H1 (cell line): ENCODE data around the gene CACNA1C. TPM values are rescaled to one million over a fixed set of nuclear protein-coding genes. Genes with fewer than 3 reads are reported as not detected.

Experiments used
- CTCF ChIA-PET: fragments of 300-600 bp; sonication (Branson Sonifier 250); formaldehyde crosslinking; loops from one replicate; lab custom pipeline; 2021; ENCODE audit not compliant: partially characterized antibody; lab: Charles Lee
- POLR2A ChIA-PET: fragments of 300-600 bp; sonication (Branson Sonifier 250); formaldehyde crosslinking; loops from one replicate; lab custom pipeline; 2021; ENCODE audit warnings: inconsistent platforms; ENCODE audit not compliant: partially characterized antibody; lab: Charles Lee
- DNase-seq, 2 experiments: peaks; one replicate each; pipeline versions ENCODE4 v3.0.0 to v3.0.0-alpha.2; 2010 to 2022; ENCODE audit warnings: low spot score in 2 of 2, low read depth in 1 of 2, mixed read lengths in 1 of 2
- FAIRE-seq: peaks from 2 replicates; lab custom pipeline; 2011; peaks lifted over from hg19 to GRCh38; lab: Jason Lieb, UNC
- H2AFZ ChIP-seq: 2 replicates; pipeline ENCODE4 v1.8.1; 2012; ENCODE audit warnings: low read length, inconsistent platforms
- H2AK5ac ChIP-seq: 2 replicates; pipeline ENCODE4 v1.6.1; 2013; ENCODE audit warnings: low read depth, low read length
- H2BK120ac ChIP-seq: replicated peaks from 2 replicates; pipeline ENCODE3; 2013; ENCODE audit warnings: low read depth, low read length, inconsistent platforms
- H2BK12ac ChIP-seq: 2 replicates; pipeline ENCODE4 v1.6.1; 2013; ENCODE audit warnings: low read depth, low read length
- H2BK15ac ChIP-seq: 2 replicates; pipeline ENCODE4 v1.6.1; 2013; ENCODE audit warnings: low read length
- H2BK20ac ChIP-seq: 2 replicates; pipeline ENCODE4 v1.6.1; 2013; ENCODE audit warnings: low read length
- H2BK5ac ChIP-seq: 2 replicates; pipeline ENCODE4 v1.6.1; 2013; ENCODE audit warnings: low read depth, low read length
- H3K14ac ChIP-seq: 2 replicates; pipeline ENCODE4 v1.6.1; 2013; ENCODE audit warnings: inconsistent platforms; ENCODE audit not compliant: insufficient read length
- H3K18ac ChIP-seq: 2 replicates; pipeline ENCODE4 v1.6.1; 2013; ENCODE audit warnings: low read length; ENCODE audit errors: extremely low read depth
- H3K23ac ChIP-seq: 2 replicates; pipeline ENCODE4 v1.6.1; 2013; ENCODE audit warnings: inconsistent platforms; ENCODE audit not compliant: insufficient read length
- H3K23me2 ChIP-seq: 2 replicates; pipeline ENCODE4 v1.6.1; 2013; ENCODE audit warnings: low read depth, low read length
- H3K27ac ChIP-seq: 2 replicates; pipeline ENCODE4 v1.6.1; 2011; ENCODE audit warnings: low read depth, low read length, inconsistent platforms
- H3K27me3 ChIP-seq, 4 experiments: replicated peaks in 1 of 4; 1 replicate in 1 of 4; 2 replicates in 3 of 4; pipeline versions ENCODE4 v1.6.1 to v1.8.1; 2011 to 2013; ENCODE audit warnings: low read length in 3 of 4, mild to moderate bottlenecking in 3 of 4, inconsistent platforms in 2 of 4, mixed read lengths in 2 of 4, moderate library complexity in 1 of 4; ENCODE audit not compliant: control insufficient read depth in 3 of 4, insufficient read depth in 3 of 4; ENCODE audit errors: extremely low read depth in 1 of 4
- H3K36me3 ChIP-seq, 4 experiments: 2 replicates each; pipeline versions ENCODE4 v1.6.1 to v1.8.1; 2011 to 2013; ENCODE audit warnings: mild to moderate bottlenecking in 4 of 4, low read length in 3 of 4, moderate library complexity in 2 of 4, control low read depth in 1 of 4, inconsistent platforms in 1 of 4; ENCODE audit not compliant: insufficient read depth in 4 of 4, control insufficient read depth in 2 of 4
- H3K4ac ChIP-seq: replicated peaks from 2 replicates; pipeline ENCODE3; 2013; ENCODE audit warnings: low read length, low read depth, mixed read lengths, inconsistent platforms; ENCODE audit not compliant: insufficient read length
- H3K4me1 ChIP-seq, 4 experiments: replicated peaks in 1 of 4; 1 replicate in 1 of 4; 2 replicates in 3 of 4; pipeline versions ENCODE4 v1.6.1 to v1.8.1; 2011 to 2013; ENCODE audit warnings: low read length in 3 of 4, inconsistent platforms in 2 of 4, mixed read lengths in 1 of 4; ENCODE audit not compliant: insufficient read depth in 4 of 4, control insufficient read depth in 3 of 4
- H3K4me2 ChIP-seq, 2 experiments: 2 replicates each; pipeline versions ENCODE4 v1.6.1 to v1.8.1; 2011 to 2013; ENCODE audit warnings: low read depth in 2 of 2, low read length in 2 of 2, control low read depth in 1 of 2, inconsistent platforms in 1 of 2, mild to moderate bottlenecking in 1 of 2; ENCODE audit not compliant: insufficient read depth in 1 of 2
- H3K4me3 ChIP-seq, 4 experiments: fragments of 200-600, 300-600 bp in 1 of 4; sonication (generic), shearing (Covaris generic), sonication (Bioruptor Twin) in 1 of 4; 2 replicates each; pipeline versions ENCODE4 v1.5.1 to v1.8.1; 2011 to 2016; ENCODE audit warnings: low read length in 4 of 4, low read depth in 3 of 4, control low read depth in 2 of 4, inconsistent platforms in 2 of 4, mild to moderate bottlenecking in 2 of 4, mixed read lengths in 1 of 4, moderate library complexity in 1 of 4; ENCODE audit not compliant: insufficient read depth in 2 of 4; ENCODE audit errors: extremely low read depth in 1 of 4
- H3K56ac ChIP-seq: replicated peaks from 2 replicates; pipeline ENCODE3; 2013; ENCODE audit warnings: low read depth, mild to moderate bottlenecking, mixed read lengths, low read length, inconsistent platforms; ENCODE audit not compliant: insufficient read length
- H3K79me1 ChIP-seq: 2 replicates; pipeline ENCODE4 v1.6.1; 2013; ENCODE audit warnings: low read depth, low read length, control low read depth
- H3K79me2 ChIP-seq, 2 experiments: 2 replicates each; pipeline versions ENCODE4 v1.6.1 to v1.8.1; 2012 to 2013; ENCODE audit warnings: low read length in 2 of 2, mild to moderate bottlenecking in 2 of 2, inconsistent platforms in 1 of 2; ENCODE audit not compliant: insufficient read depth in 2 of 2, control insufficient read depth in 1 of 2
- H3K9ac ChIP-seq, 4 experiments: replicated peaks in 1 of 4; 1 replicate in 1 of 4; 2 replicates in 3 of 4; pipeline versions ENCODE4 v1.6.1 to v1.8.1; 2011 to 2013; ENCODE audit warnings: low read depth in 3 of 4, low read length in 3 of 4, control low read depth in 2 of 4, mild to moderate bottlenecking in 2 of 4, moderate library complexity in 2 of 4, inconsistent platforms in 1 of 4; ENCODE audit errors: extremely low read depth in 1 of 4
- H3K9me3 ChIP-seq, 2 experiments: 2 replicates each; pipeline versions ENCODE4 v1.6.1 to v1.8.1; 2012 to 2013; ENCODE audit warnings: mild to moderate bottlenecking in 2 of 2, moderate library complexity in 2 of 2, control low read depth in 1 of 2, inconsistent platforms in 1 of 2, low read depth in 1 of 2, low read length in 1 of 2, mixed read lengths in 1 of 2; ENCODE audit not compliant: insufficient read depth in 2 of 2
- H4K20me1 ChIP-seq, 2 experiments: replicated peaks in 1 of 2; 2 replicates each; pipeline versions ENCODE3 to v1.8.1; 2011 to 2013; ENCODE audit warnings: inconsistent platforms in 2 of 2, low read length in 2 of 2, mild to moderate bottlenecking in 1 of 2; ENCODE audit not compliant: insufficient read depth in 2 of 2, control insufficient read depth in 1 of 2
- H4K5ac ChIP-seq: 2 replicates; pipeline ENCODE4 v1.6.1; 2013; ENCODE audit warnings: low read length, low read depth, mixed read lengths, inconsistent platforms; ENCODE audit not compliant: insufficient read length
- H4K8ac ChIP-seq: 2 replicates; pipeline ENCODE4 v1.8.0; 2013; ENCODE audit warnings: mild to moderate bottlenecking, moderate library complexity, low read length, inconsistent platforms; ENCODE audit not compliant: insufficient read depth; ENCODE audit errors: extremely low read depth
- H4K91ac ChIP-seq: replicated peaks from 2 replicates; pipeline ENCODE3; 2013; ENCODE audit warnings: low read length, mixed read lengths, inconsistent platforms; ENCODE audit not compliant: insufficient read length
- SIX5 ChIP-seq: IDR thresholded peaks from 2 replicates; pipeline ENCODE4 v1.6.1; 2011; ENCODE audit warnings: mild to moderate bottlenecking, low read depth, low read length
- YY1 ChIP-seq: IDR thresholded peaks from 2 replicates; pipeline ENCODE4 v1.6.1; 2011; ENCODE audit warnings: low read depth, mild to moderate bottlenecking, low read length
- WGBS, 2 experiments: shearing (Covaris generic) in 1 of 2; methylation state at CpG; one replicate each; pipeline versions ENCODE4 v1.1.6 to v1.1.7; 2013 to 2015; ENCODE audit warnings: low lambda C conversion rate in 2 of 2, mixed read lengths in 2 of 2, inconsistent platforms in 1 of 2, low coverage in 1 of 2, missing lambda C conversion rate in 1 of 2; ENCODE audit not compliant: insufficient replicate concordance in 2 of 2, insufficient coverage in 1 of 2, insufficient read length in 1 of 2; ENCODE audit errors: extremely low coverage in 1 of 2, missing lambda C conversion rate in 1 of 2; 5-methylcytosine and 5-hydroxymethylcytosine counted together
- polyA plus RNA-seq, 7 experiments: library from polyadenylated mRNA; depleted of rRNA in 3 of 7; stranded (reverse) in 5 of 7; unstranded in 2 of 7; fragments of >200 nt in 5 of 7; fragments of 200-250 nt in 2 of 7; gene quantifications; 1 replicate in 5 of 7; 2 replicates in 1 of 7; 4 replicates in 1 of 7; pipeline versions ENCODE4 v1.2.1 to v1.2.3, GENCODE V29; 2011 to 2013; ENCODE audit warnings: missing spikeins in 2 of 7, mixed read lengths in 2 of 7
- total RNA-seq: library from RNA; stranded (reverse); fragmentation: NEBNext Ultra II Directional; extraction: Animal tissue kit (Norgen Biotek cat#: 25700); gene quantifications from 2 replicates; pipeline ENCODE4 v1.2.1, GENCODE V29; 2021

Gene CACNA1C
- total and polyA plus RNA-seq, 2 of the 8 experiments (the other 6 are each of a cell fraction or from before 2014, with no cell fraction given), result 1.3 TPM

GRCh38 chr12:2359725-2360629, 307.2 kb downstream of the CACNA1C start:
- no peak overlapping the region for H3K56ac ChIP-seq
- H3K27ac ChIP-seq, result no peak overlapping the region
- no peaks in the 10 kb centered on the region for H4K20me1 ChIP-seq
- no peak overlapping the region for H4K91ac ChIP-seq
- no peak overlapping the region for H3K18ac ChIP-seq
- no peak overlapping the region for H2AFZ ChIP-seq
- no peaks in the 10 kb centered on the region for H3K79me2 ChIP-seq
- TF ChIP-seq YY1 (no peak), SIX5 (no peak)
- H3K27me3 ChIP-seq, result no peaks in the 10 kb centered on the region
- H2BK12ac ChIP-seq, result no peak overlapping the region
- ChIA-PET POLR2A (interaction anchor here (0.8 to 0.9 kb wide), 2 partner anchors 10 to 33 kb away, joined by 3 read pairs; no protein-coding TSS in a partner anchor), CTCF (interaction anchor here (0.6 to 4.1 kb wide), 46 partner anchors 9 to 1466 kb away, joined by 3 to 30 read pairs (median 4); no protein-coding TSS in a partner anchor)
- no peak for FAIRE-seq
- no peak overlapping the region for H4K8ac ChIP-seq
- H3K9ac ChIP-seq, result no peak overlapping the region
- H2BK120ac ChIP-seq, result no peak overlapping the region
- H3K9me3 ChIP-seq, result no peaks in the 10 kb centered on the region
- H3K23me2 ChIP-seq, result 0 out of 2 replicates have a peak, but pooled peaks cover 2% of the 10 kb centered on the region
- no peak overlapping the region for H3K23ac ChIP-seq
- no peak overlapping the region for H3K4me3 ChIP-seq
- H3K79me1 ChIP-seq, result no peaks in the 10 kb centered on the region
- H3K4me2 ChIP-seq, result no peak overlapping the region
- no peak overlapping the region for H2BK15ac ChIP-seq
- no peaks in the 10 kb centered on the region for H3K36me3 ChIP-seq
- H2BK5ac ChIP-seq, result no peak overlapping the region
- H3K14ac ChIP-seq, result no peak overlapping the region
- H3K4me1 ChIP-seq, result no peaks in the 10 kb centered on the region
- no peak overlapping the region for H4K5ac ChIP-seq
- H2BK20ac ChIP-seq, result 0 out of 2 replicates have a peak overlapping the region, but pooled peaks have one; percentile 1
- H3K4ac ChIP-seq, result no peak overlapping the region
- no peak overlapping the region for H2AK5ac ChIP-seq
- no peak for DNase-seq
- WGBS, 2 experiments, result 84% methylated on average over 14 of the region's 15 CpGs; no CpG with 5 or more reads in 1 of the 2 experiments
